Nephron (organoid): ENCODE measurements around the gene HSBP1L1.
A peak's percentile ranks its signal among the peaks of the same experiment; 100 is the strongest.

Experiments used
- H3K27ac Mint-ChIP-seq, 3 experiments: 2 replicates each; pipeline ENCODE4 v1.8.0; 2020; ENCODE audit warnings: mixed read lengths in 3 of 3, mild to moderate bottlenecking in 2 of 3, moderate library complexity in 1 of 3
- H3K27me3 Mint-ChIP-seq: 2 replicates; pipeline ENCODE4 v1.8.0; 2021; ENCODE audit warnings: low read depth, mild to moderate bottlenecking, moderate library complexity, mixed read lengths
- H3K36me3 Mint-ChIP-seq: 2 replicates; pipeline ENCODE4 v1.8.0; 2020; ENCODE audit warnings: low read depth, mixed read lengths
- H3K4me1 Mint-ChIP-seq: 2 replicates; pipeline ENCODE4 v1.8.0; 2020; ENCODE audit warnings: mixed read lengths
- H3K4me3 Mint-ChIP-seq, 3 experiments: 2 replicates each; pipeline ENCODE4 v1.8.0; 2020; ENCODE audit warnings: mild to moderate bottlenecking in 3 of 3, mixed read lengths in 3 of 3, moderate library complexity in 2 of 3
- H3K9me3 Mint-ChIP-seq: 2 replicates; pipeline ENCODE4 v1.8.0; 2020; ENCODE audit warnings: mixed read lengths
- CTCF ChIP-seq, 3 experiments: fragments of 200-600 bp; sonication (generic); IDR thresholded peaks; one replicate each; pipeline ENCODE4 v1.5.0; 2021; ENCODE audit warnings: antibody characterized with exemption in 3 of 3; ENCODE audit not compliant: unreplicated experiment in 3 of 3

Gene HSBP1L1

DNA sequence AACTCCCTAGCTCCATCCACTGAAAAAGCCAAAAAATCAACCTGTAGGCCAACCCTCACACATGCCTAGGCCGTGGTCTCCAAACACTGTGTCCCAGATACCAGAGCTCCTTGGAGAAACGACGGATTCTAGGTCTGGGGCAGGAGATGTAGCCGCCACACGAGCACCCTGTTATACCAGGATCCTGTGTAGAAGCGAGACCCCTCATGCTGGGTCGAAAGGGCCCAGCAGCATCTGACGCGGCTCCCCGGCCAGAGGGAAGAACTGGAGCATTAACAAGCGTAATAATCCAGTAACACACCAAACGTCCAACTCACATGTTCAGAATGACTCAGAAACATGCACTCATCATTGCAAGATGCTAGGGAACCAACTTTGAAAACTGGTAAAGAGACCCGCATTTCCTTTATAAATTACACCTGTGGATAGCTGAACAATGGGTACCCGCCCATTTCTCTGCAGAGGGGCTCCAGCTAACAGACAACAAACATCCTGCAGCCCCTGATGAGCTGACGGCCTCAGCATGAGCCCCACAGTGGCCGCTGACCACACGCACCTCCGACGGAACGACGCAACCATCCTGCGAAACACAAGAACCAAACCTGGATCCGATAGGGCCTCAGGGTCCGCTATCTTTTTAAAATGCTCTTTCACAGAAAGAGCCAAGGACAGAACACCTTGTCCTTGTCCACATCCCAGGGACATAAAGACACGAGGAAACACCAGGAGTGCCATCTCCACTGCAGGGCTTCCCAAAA is 27.2 kb upstream of the HSBP1L1 start:
- peaks cover 44% of the 10 kb centered on the region for H3K9me3 Mint-ChIP-seq
- peaks cover 92% of the 10 kb centered on the region for H3K36me3 Mint-ChIP-seq
- no peak overlapping the region for H3K27ac Mint-ChIP-seq
- no peaks in the 10 kb centered on the region for H3K27me3 Mint-ChIP-seq
- no peak for TF ChIP-seq CTCF (IDR thresholded peaks at IDR 0.05; ENCODE audit: unreplicated experiment in 3 of 3)
- peaks cover 22% of the 10 kb centered on the region for H3K4me1 Mint-ChIP-seq
- H3K4me3 Mint-ChIP-seq, result no peak overlapping the region

- H3K36me3 Mint-ChIP-seq, result peaks cover 85% of the 10 kb centered on the region
- peaks cover 31% of the 10 kb centered on the region for H3K4me1 Mint-ChIP-seq
- H3K4me3 Mint-ChIP-seq, result no peak overlapping the region
- peaks cover 35% of the 10 kb centered on the region for H3K9me3 Mint-ChIP-seq
- no peaks in the 10 kb centered on the region for H3K27me3 Mint-ChIP-seq
- no peak overlapping the region for H3K27ac Mint-ChIP-seq
- no peak for TF ChIP-seq CTCF (IDR thresholded peaks at IDR 0.05; ENCODE audit: unreplicated experiment in 3 of 3)
Measured at GRCh38 chr18:79938196-79938595, 26.2 kb upstream of the HSBP1L1 start.

DNA sequence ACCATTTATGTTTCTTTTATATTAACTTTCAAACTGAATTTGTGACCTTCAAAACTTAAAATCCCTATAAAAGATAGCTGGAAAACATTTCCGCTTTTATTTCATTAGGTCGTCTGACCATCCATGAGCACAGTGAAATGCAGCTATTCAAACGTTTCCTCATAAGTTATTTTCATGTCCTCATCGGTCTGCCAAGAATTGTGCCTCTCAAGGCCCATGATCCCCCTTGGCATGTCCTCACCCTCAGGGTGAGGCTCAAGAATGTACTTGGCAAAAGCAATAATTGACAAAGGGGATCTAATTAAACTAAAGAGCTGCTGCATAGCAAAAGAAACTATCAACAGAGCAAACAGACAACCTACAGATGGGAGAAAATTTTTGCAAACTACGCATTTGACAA is 25.3 kb upstream of the HSBP1L1 start:
- no peak overlapping the region for H3K4me3 Mint-ChIP-seq
- H3K9me3 Mint-ChIP-seq, result peaks cover 26% of the 10 kb centered on the region
- H3K27ac Mint-ChIP-seq, result peak overlapping the region in 1 of 3 experiments; percentile 44
- no peak for TF ChIP-seq CTCF (IDR thresholded peaks at IDR 0.05; ENCODE audit: unreplicated experiment in 3 of 3)
- H3K27me3 Mint-ChIP-seq, result no peaks in the 10 kb centered on the region
- H3K4me1 Mint-ChIP-seq, result peaks cover 34% of the 10 kb centered on the region
- peaks cover 76% of the 10 kb centered on the region for H3K36me3 Mint-ChIP-seq

GRCh38 chr18:79940126-79940813 is 24.2 kb upstream of the HSBP1L1 start:
- no peak for TF ChIP-seq CTCF (IDR thresholded peaks at IDR 0.05; ENCODE audit: unreplicated experiment in 3 of 3)
- H3K36me3 Mint-ChIP-seq, result peaks cover 65% of the 10 kb centered on the region

GRCh38 chr18:79940814-79941472 is 23.5 kb upstream of the HSBP1L1 start:
- no peak for TF ChIP-seq CTCF (IDR thresholded peaks at IDR 0.05; ENCODE audit: unreplicated experiment in 3 of 3)
- Mint-ChIP-seq H3K9me3 (peaks cover 19% of the 10 kb centered on the region), H3K36me3 (peaks cover 58% of the 10 kb centered on the region)

More at GRCh38 chr18:79940126-79940813, 24.2 kb upstream of the HSBP1L1 start:
- H3K27ac Mint-ChIP-seq, result no peak overlapping the region
- H3K4me3 Mint-ChIP-seq, result no peak overlapping the region
- H3K4me1 Mint-ChIP-seq, result peaks cover 41% of the 10 kb centered on the region
- H3K27me3 Mint-ChIP-seq, result peaks cover 4% of the 10 kb centered on the region
- peaks cover 22% of the 10 kb centered on the region for H3K9me3 Mint-ChIP-seq

More at GRCh38 chr18:79940814-79941472, 23.5 kb upstream of the HSBP1L1 start:
- H3K27me3 Mint-ChIP-seq, result peaks cover 4% of the 10 kb centered on the region
- H3K4me1 Mint-ChIP-seq, result peaks cover 48% of the 10 kb centered on the region
- no peak overlapping the region for H3K27ac Mint-ChIP-seq
- H3K4me3 Mint-ChIP-seq, result no peak overlapping the region
